GM12801 (cell line): ENCODE results near the gene SAMHD1.

Experiments used
- CTCF ChIP-seq: IDR thresholded peaks from one replicate; pipeline ENCODE4 v1.5.1; 2011; ENCODE audit warnings: control low read depth; ENCODE audit not compliant: insufficient read length; ENCODE audit errors: extremely low read depth

Gene SAMHD1

DNA sequence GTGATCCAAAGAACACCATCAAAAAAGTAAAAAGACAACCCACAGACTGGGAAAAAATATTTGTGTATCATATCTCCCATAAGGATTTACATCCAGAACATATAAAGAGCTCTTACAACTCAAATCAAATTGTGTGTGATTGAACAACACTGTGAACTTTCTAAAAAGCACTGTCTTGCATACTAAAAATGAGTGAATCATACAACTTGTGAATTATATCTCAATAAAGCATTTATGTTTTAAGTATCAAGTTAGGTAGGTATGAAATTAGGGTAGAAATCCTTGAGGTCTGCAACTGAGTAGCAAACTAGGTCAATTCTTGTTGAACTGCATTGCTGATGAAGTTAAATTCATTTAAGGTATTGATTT is 14.1 kb downstream of the SAMHD1 start:
- no peak for TF ChIP-seq CTCF

GRCh38 chr20:36936341-36936740 is 15.2 kb downstream of the SAMHD1 start:
- no peak for TF ChIP-seq CTCF

DNA sequence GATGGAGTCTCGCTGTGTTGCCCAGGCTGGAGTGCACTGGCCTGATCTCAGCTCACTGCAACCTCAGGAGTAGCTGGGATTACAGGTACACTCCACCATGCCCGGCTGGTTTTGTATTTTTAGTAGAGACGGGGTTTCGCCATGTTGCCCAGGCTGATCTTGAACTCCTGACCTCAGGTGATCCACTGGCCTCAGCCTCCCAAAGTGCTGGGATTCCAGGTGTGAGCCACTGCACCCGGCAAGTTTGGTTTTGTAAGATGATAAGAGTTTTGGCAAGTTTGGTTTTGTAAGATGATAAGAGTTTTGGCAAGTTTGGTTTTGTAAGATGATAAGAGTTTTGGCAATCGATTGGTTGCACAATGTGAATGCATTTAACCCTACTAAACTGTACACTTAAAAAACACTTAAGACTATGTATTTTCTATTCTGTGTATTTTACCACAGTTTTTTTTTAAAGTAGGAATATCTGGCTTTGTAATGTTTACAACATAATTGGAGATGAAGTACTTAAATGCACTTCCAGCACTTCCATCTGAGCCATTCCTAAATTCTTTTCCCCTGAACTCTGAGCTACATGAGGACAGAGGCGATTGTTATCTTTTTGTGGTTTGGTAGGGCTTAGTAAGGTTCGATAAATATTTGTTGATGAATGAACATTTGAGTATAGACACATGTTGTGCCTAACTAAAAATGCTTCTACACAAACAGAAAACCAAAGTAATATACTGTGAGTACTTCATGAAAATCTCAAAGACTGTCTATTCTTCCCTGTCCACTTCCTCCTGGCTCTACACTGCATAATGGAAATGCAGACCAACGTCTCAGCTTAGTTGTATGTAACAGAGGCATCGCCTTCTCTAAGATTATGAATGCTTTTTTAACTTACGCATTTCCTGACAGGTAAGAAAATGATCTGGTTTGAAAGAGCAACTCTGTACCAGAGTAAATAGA is 18.8 kb downstream of the SAMHD1 start:
- TF ChIP-seq CTCF = no peak

DNA sequence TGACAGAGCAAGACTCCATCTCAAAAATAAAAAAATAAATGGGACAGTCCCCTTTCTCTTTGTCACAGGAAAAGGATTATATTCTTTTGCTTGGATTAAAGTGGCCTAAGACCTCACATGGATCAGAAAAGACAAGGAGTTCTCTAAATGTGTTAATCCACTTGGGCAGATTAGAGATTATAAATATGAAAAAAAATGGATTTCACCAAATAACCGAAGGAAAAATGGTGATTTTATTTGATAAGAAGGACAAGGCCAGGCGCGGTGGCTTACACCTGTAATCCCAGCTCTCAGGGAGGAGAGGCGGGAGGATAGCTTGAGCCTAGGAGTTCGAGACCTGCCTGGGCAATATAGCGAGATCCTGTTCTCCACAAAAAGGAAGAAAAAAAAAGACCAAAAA is 21.8 kb downstream of the SAMHD1 start:
- no peak for TF ChIP-seq CTCF

DNA sequence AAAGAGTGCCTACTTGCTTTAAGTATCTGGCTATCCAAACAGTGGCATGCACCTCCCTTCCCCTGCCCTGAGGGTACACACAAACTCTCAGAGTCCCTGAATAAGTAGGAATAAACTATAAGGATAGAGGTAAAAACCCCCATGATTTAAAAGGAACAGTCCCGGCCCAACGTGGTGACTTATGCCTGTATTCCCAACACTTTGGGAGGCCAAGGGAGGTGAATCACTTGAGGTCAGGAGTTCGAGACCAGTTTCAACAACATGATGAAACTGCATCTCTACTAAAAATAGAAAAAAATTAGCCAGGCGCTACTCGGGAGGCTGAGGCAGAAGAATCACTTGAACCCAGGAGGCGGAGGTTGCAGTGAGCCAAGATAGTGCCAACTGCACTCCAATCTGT is 22.2 kb downstream of the SAMHD1 start:
- no peak for TF ChIP-seq CTCF

GRCh38 chr20:36927704-36928103 is 23.8 kb downstream of the SAMHD1 start:
- no peak for TF ChIP-seq CTCF

DNA sequence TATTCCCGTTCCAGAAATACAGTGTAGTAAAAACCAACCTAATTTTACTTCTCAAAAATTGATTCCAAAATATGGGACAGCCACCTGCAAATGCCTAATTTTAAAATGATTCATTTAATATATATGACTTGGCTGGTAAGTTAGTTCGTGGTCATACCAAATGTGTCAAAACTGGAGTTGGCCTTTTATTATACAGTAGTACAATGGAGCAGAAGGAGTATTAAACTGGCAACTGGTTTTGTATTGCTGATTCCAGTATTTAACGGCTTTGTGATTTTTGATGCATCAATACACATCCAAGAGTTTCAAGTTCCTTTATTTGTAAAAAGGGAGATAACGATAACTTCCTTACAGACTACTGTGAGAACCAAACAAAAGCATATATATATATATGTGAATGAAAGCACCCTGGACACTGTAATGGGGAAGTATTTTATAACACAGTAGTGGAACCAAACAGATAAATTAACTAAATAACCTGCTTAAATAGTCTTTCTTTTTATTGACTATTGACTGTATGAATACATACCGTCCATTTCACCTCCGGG is 24.8 kb downstream of the SAMHD1 start:
- no peak for TF ChIP-seq CTCF
